GM12864 (cell line): ENCODE data around the gene CXCL17.
"Not testable (repeated sequence)": the region's sequence is repeated elsewhere in the genome, so short reads cannot be mapped to it uniquely, and the experiment has no call there.

Experiments
- DNase-seq: peaks from one replicate; pipeline ENCODE4 v3.0.0-alpha.2; 2011; ENCODE audit warnings: low read depth
- H3K4me3 ChIP-seq: 2 replicates; pipeline ENCODE4 v1.5.1; 2011; ENCODE audit warnings: mild to moderate bottlenecking, low read depth, low read length, control low read depth
- CTCF ChIP-seq: IDR thresholded peaks from 2 replicates; pipeline ENCODE4 v1.5.1; 2011; ENCODE audit warnings: low read depth, mild to moderate bottlenecking, moderate library complexity, low read length, control low read depth, inconsistent platforms; ENCODE audit errors: missing control alignments

The CXCL17 gene

DNA sequence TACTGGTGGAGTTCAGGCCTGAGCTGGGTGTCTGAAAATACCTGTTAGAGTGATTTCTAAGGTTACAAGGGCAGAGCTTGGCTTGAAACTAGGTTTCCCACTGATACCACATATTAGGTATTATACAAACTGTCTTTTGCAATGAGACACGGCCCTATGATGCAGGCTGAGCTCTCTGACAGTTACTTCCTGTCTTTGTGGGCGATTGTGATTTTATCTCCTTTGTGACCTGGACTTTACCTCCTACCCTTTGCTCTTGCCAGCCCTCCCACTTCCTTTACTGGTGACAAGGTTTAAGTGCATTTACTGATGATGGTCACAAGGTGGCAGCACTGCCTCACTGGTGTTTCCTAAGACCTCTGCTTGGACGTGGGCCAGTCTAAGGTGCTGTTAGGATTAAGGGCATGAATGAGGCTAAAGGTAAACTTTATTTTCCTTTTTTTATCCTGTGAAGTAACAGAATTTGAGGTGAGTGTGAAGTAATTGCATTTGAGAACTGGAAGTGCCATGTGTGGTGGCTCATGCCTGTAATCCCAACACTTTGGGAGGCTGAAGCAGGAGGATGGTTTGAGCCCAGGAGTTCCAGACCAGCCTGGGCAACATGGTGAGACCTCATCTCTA is 7.7 kb upstream of the CXCL17 start:
- DNase-seq, result peak; percentile 87
- peak; percentile 79 for TF ChIP-seq CTCF
- no peak overlapping the region for H3K4me3 ChIP-seq

DNA sequence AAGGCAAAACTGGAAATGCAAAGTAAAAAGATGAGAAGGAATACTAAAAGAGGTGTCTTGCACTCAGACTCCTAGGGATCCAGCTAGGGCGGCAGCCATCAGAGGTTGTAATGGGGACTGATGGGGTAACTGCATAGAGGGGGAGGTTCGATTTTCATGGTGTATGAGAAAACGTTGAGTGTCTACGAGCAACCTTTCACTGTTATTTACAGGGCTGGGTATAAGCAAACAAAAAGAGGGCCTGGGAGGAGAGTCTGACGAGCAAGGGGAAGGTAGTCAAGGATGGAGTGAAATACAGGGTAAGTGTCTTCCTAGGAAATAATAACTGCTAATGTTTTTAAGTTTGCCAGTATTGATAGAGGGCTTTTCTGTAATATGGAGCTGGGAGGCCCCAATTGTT is 5.6 kb upstream of the CXCL17 start:
- H3K4me3 ChIP-seq, DNase-seq: not testable (repeated sequence)

GRCh38 chr19:42445948-42446347 is 3.2 kb upstream of the CXCL17 start:
- no peak overlapping the region for H3K4me3 ChIP-seq
- TF ChIP-seq CTCF, result no peak
- no peak for DNase-seq

- no peak overlapping the region for H3K4me3 ChIP-seq
- DNase-seq, result no peak
These were observed 1.2 kb upstream of the CXCL17 start for GRCh38 chr19:42443944-42444398.

DNA sequence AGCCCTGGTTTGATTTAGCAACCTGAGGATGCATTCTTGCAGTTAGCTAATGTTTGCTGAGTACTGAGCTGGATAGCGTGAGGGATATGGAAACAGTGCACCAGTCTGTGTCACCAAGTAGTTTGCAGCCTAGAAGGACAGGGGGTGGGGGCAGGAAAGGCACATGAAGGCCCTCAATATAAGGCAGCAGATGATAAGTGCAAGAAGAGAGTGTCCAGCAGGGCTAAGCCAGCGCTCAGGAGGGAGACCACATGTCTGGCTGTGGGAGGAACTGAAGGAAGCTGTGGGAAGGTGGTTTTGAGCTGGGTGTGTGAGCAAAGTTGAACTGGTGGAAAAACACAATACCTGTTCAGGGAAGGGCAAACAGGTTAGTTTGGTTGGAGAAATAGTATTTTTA is 1.7 kb downstream of the CXCL17 start:
- TF ChIP-seq CTCF, result no peak
- DNase-seq, result no peak
- no peak overlapping the region for H3K4me3 ChIP-seq

More at GRCh38 chr19:42443944-42444398, 1.2 kb upstream of the CXCL17 start:
- TF ChIP-seq CTCF, result no peak

DNA sequence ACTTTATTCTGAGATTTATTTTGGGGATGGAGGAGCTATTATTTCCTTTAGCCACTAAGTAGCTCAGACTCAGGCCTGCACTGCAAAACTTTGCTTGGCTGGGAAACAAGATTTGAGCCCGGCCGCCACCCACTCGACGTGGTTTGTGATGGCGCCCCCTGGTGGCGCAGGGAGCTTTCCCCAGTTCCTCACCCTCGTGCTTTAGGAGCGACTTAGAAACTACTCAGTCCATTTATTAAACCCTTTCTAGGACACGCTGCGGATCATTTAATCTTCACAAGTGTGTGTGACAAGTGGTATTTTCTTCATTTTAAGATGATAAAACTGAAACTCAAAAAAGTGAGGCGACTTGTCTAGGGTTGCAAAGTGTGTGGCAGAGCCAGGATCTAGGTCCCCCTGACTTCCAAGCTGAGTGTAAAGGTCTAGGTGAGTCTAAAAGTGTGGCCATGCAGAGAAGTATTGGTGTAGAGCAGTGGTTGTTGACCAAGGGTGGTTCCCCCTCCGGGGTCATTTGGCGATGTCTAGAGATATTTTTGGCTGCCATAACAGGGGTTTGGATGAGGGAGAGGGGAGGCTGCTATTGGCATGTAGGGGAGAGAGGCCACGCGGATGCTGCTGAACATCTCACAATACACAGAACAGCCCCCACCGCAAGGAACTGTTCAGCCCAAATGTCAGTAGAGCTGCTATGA is 2.2 kb downstream of the CXCL17 start:
- DNase-seq, result no peak
- H3K4me3 ChIP-seq, result no peak overlapping the region
- TF ChIP-seq CTCF, result peak; percentile 96

GRCh38 chr19:42436006-42436405 is 6.7 kb downstream of the CXCL17 start:
- no peak for DNase-seq
- no peak for TF ChIP-seq CTCF
- no peak overlapping the region for H3K4me3 ChIP-seq
